Hepatocyte (in vitro differentiated cells): Measurements from ENCODE around the gene KIAA0825. TPM values are rescaled to one million over a fixed set of nuclear protein-coding genes. Genes with fewer than 3 reads are reported as not detected.
"Not testable (repeated sequence)": the region's sequence is repeated elsewhere in the genome, so short reads cannot be mapped to it uniquely, and the experiment has no call there.

ENCODE experiments used
- DNase-seq: peaks from one replicate; pipeline ENCODE4 v3.0.0-alpha.2; 2016; ENCODE audit warnings: low spot score
- H2AFZ ChIP-seq: fragments of 200-600 bp; sonication (generic); 2 replicates; pipeline ENCODE4 v1.6.0; 2016; ENCODE audit warnings: antibody characterized with exemption, mild to moderate bottlenecking
- H3K27ac ChIP-seq: fragments of 200-600 bp; sonication (generic); 2 replicates; pipeline ENCODE4 v1.5.1; 2016; ENCODE audit warnings: mild to moderate bottlenecking
- H3K27me3 ChIP-seq: fragments of 200-600 bp; sonication (generic); 2 replicates; pipeline ENCODE4 v1.6.1; 2016
- H3K36me3 ChIP-seq: fragments of 200-600 bp; sonication (generic); replicated peaks from 2 replicates; pipeline ENCODE4 v1.5.1; 2016; ENCODE audit warnings: low read depth; ENCODE audit not compliant: insufficient read depth
- H3K4me1 ChIP-seq: fragments of 200-600 bp; sonication (generic); 2 replicates; pipeline ENCODE4 v1.5.1; 2016; ENCODE audit warnings: mild to moderate bottlenecking, moderate library complexity; ENCODE audit not compliant: insufficient read depth
- H3K4me2 ChIP-seq: fragments of 200-600 bp; sonication (generic); 2 replicates; pipeline ENCODE4 v1.6.0; 2016
- H3K4me3 ChIP-seq: fragments of 200-600 bp; sonication (generic); 2 replicates; pipeline ENCODE4 v1.5.1; 2016; ENCODE audit warnings: mild to moderate bottlenecking
- H3K79me2 ChIP-seq: fragments of 200-600 bp; sonication (generic); 2 replicates; pipeline ENCODE4 v1.6.0; 2017; ENCODE audit warnings: mild to moderate bottlenecking
- H3K9me2 ChIP-seq: fragments of 200-600 bp; sonication (generic); replicated peaks from 2 replicates; pipeline ENCODE4 v1.6.0; 2017; ENCODE audit warnings: mild to moderate bottlenecking; ENCODE audit not compliant: insufficient read depth
- H3K9me3 ChIP-seq: fragments of 200-600 bp; sonication (generic); 2 replicates; pipeline ENCODE4 v1.5.1; 2016; ENCODE audit warnings: low read depth, mild to moderate bottlenecking
- H4K20me1 ChIP-seq: fragments of 200-600 bp; sonication (generic); 2 replicates; pipeline ENCODE4 v1.6.0; 2016; ENCODE audit warnings: mild to moderate bottlenecking; ENCODE audit not compliant: insufficient read depth, poor library complexity, severe bottlenecking
- EZH2 ChIP-seq: fragments of 200-600 bp; sonication (generic); IDR thresholded peaks from 2 replicates; pipeline ENCODE4 v1.6.1; 2016; ENCODE audit warnings: antibody characterized with exemption, mild to moderate bottlenecking, borderline replicate concordance
- EZH2phosphoT487 ChIP-seq: fragments of 200-600 bp; sonication (generic); IDR thresholded peaks from one replicate; pipeline ENCODE4 v1.6.1; 2018; ENCODE audit warnings: antibody characterized with exemption, mild to moderate bottlenecking, low read depth, moderate library complexity; ENCODE audit not compliant: unreplicated experiment, severe bottlenecking
- WGBS: methylation state at CpG from one replicate; pipeline ENCODE4 v1.1.6; 2016; ENCODE audit warnings: low lambda C conversion rate; ENCODE audit errors: missing lambda C conversion rate; 5-methylcytosine and 5-hydroxymethylcytosine counted together
- polyA plus RNA-seq: library from polyadenylated mRNA; unstranded; fragments of >200 nt; fragmentation: Nextera tagmentation; extraction: Ambion mirVana; gene quantifications from 2 replicates; pipeline ENCODE4 v1.2.1, GENCODE V29; 2016
- total RNA-seq: library from RNA; depleted of rRNA; stranded (reverse); fragments of >200 nt; gene quantifications from 2 replicates; pipeline ENCODE4 v1.2.3, GENCODE V29; 2014
- TF ChIP-seq, protein P1 (sequence below): fragments of 200-600 bp; sonication (generic); IDR thresholded peaks from 2 replicates; pipeline ENCODE4 v1.5.1; 2016; ENCODE audit warnings: antibody characterized with exemption, mild to moderate bottlenecking; ENCODE audit not compliant: poor library complexity

The KIAA0825 gene
- total and polyA plus RNA-seq, 2 experiments from 2014 or later, result 2.1 to 4.5 TPM

DNA sequence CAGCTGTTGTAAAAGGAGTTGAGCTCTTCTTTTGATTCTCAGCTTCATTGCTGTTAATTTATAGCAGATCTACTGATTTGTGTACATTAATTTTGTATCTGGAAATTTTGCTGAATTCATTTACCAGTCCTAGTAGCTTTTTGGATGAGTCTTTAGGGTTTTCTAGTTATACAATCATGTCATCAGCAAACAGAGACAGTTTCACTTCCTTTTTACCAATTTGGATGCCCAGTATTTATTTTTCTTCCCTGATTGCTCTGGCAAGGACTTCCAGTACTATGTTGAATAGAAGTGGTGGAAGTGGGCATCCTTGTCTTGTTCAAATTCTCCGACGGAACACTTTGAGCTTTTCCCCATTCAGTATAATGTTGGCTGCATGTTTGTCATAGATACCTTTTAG is 478.1 kb downstream of the KIAA0825 start:
- H3K4me2 ChIP-seq, result no peak overlapping the region
- WGBS, result 96% methylated on average over 2 of the region's 2 CpGs

DNA sequence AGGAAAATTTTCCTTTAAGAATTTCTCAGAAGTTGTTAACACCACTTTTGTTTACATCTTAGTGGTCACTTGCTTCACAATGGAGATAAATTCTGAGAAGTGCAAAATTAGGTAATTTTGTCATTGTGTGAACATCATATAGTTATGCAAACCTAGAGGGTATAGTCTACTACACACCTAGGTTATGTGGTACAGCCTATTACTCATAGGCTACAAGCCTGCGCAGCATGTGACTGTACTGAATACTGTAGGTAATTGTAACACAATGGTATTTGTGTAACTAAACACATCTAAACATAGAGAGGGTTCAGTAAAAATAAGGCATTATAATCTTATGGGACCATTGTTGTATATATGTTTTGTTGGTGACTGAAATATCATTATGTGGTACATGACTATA is 488.3 kb downstream of the KIAA0825 start:
- Histone ChIP-seq H3K27me3 (no peaks in the 10 kb centered on the region), H3K9me2 (no peaks in the 10 kb centered on the region), H3K4me3 (no peak overlapping the region), H3K4me2 (no peak overlapping the region), H3K27ac (no peak overlapping the region), H2AFZ (no peak overlapping the region), H4K20me1 (no peaks in the 10 kb centered on the region), H3K4me1 (no peaks in the 10 kb centered on the region), H3K36me3 (no peaks in the 10 kb centered on the region), H3K79me2 (no peaks in the 10 kb centered on the region), H3K9me3 (no peaks in the 10 kb centered on the region)
- TF ChIP-seq, protein P1, sequence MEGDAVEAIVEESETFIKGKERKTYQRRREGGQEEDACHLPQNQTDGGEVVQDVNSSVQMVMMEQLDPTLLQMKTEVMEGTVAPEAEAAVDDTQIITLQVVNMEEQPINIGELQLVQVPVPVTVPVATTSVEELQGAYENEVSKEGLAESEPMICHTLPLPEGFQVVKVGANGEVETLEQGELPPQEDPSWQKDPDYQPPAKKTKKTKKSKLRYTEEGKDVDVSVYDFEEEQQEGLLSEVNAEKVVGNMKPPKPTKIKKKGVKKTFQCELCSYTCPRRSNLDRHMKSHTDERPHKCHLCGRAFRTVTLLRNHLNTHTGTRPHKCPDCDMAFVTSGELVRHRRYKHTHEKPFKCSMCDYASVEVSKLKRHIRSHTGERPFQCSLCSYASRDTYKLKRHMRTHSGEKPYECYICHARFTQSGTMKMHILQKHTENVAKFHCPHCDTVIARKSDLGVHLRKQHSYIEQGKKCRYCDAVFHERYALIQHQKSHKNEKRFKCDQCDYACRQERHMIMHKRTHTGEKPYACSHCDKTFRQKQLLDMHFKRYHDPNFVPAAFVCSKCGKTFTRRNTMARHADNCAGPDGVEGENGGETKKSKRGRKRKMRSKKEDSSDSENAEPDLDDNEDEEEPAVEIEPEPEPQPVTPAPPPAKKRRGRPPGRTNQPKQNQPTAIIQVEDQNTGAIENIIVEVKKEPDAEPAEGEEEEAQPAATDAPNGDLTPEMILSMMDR, result no peak
- TF ChIP-seq EZH2phosphoT487 (no peak), EZH2 (no peak)
- 42% methylated on average over 1 of the region's 1 CpG for WGBS
- DNase-seq, result no peak

More for the DNA sequence above, 478.1 kb downstream of the KIAA0825 start:
- no peak for DNase-seq
- no peak overlapping the region for H2AFZ ChIP-seq
- TF ChIP-seq EZH2phosphoT487 (no peak), EZH2 (no peak)
- TF ChIP-seq, protein P1, result no peak
- no peak overlapping the region for H3K27ac ChIP-seq
- H3K4me3 ChIP-seq, result no peak overlapping the region
- no peaks in the 10 kb centered on the region for H3K79me2 ChIP-seq
- H4K20me1 ChIP-seq, result no peaks in the 10 kb centered on the region
- H3K9me2 ChIP-seq, result no peaks in the 10 kb centered on the region
- no peaks in the 10 kb centered on the region for H3K9me3 ChIP-seq
- no peaks in the 10 kb centered on the region for H3K4me1 ChIP-seq
- H3K36me3 ChIP-seq, result no peaks in the 10 kb centered on the region
- no peaks in the 10 kb centered on the region for H3K27me3 ChIP-seq

- DNase-seq, result no peak
- Histone ChIP-seq H2AFZ (no peak overlapping the region), H3K9me2 (no peaks in the 10 kb centered on the region), H3K4me2 (no peak overlapping the region), H3K36me3 (no peaks in the 10 kb centered on the region), H4K20me1 (no peaks in the 10 kb centered on the region), H3K27ac (no peak overlapping the region), H3K9me3 (no peaks in the 10 kb centered on the region), H3K4me3 (no peak overlapping the region), H3K79me2 (no peaks in the 10 kb centered on the region), H3K4me1 (no peaks in the 10 kb centered on the region), H3K27me3 (no peaks in the 10 kb centered on the region)
- 89% methylated on average over 2 of the region's 2 CpGs for WGBS
- TF ChIP-seq EZH2phosphoT487 (no peak), EZH2 (no peak)
- TF ChIP-seq, protein P1, result no peak
These were observed 493.3 kb downstream of the KIAA0825 start for GRCh38 chr5:94125107-94125506.

GRCh38 chr5:94116317-94116716 is 502.1 kb downstream of the KIAA0825 start:
- H3K9me3 ChIP-seq, DNase-seq, H3K4me2 ChIP-seq, H3K27me3 ChIP-seq, H3K27ac ChIP-seq, H3K4me3 ChIP-seq, H4K20me1 ChIP-seq, H3K36me3 ChIP-seq, H3K9me2 ChIP-seq, H3K79me2 ChIP-seq, H2AFZ ChIP-seq, H3K4me1 ChIP-seq: not testable (repeated sequence)
- 81% methylated on average over 2 of the region's 2 CpGs for WGBS
